C1 segment of cervical spinal cord (tissue), 14 donors: Measurements from ENCODE around the gene OR4C15.

Source experiments
- DNase-seq, 14 donors: peaks; one replicate each; lab custom pipeline; 2025; lab: John Stamatoyannopoulos, UW

OR4C15 gene

GRCh38 chr11:55554169-55554568 lies at the start of gene OR4C15:
Gene OR4C15, plus strand, starts transcription at chr11:55554469. Its CDS starts 0 bp downstream, at chr11:55554469.
- no peak for DNase-seq

GRCh38 chr11:55571828-55572227 lies 17.6 kb downstream of the OR4C15 start, which contains the start of gene OR4C16:
Gene OR4C16, plus strand, starts transcription at chr11:55572128. Its CDS starts 0 bp downstream, at chr11:55572128.
- DNase-seq = no peak

DNA sequence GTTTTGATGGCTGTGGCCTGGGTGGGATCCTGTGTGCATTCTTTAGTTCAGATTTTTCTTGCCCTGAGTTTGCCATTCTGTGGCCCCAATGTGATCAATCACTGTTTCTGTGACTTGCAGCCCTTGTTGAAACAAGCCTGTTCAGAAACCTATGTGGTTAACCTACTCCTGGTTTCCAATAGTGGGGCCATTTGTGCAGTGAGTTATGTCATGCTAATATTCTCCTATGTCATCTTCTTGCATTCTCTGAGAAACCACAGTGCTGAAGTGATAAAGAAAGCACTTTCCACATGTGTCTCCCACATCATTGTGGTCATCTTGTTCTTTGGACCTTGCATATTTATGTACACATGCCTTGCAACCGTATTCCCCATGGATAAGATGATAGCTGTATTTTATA lies 18.3 kb downstream of the OR4C15 start:
- DNase-seq = no peak
